Adrenal gland (tissue), 12 donors: ENCODE results near the gene EVPL. TPM values are rescaled to one million over a fixed set of nuclear protein-coding genes. Genes with fewer than 3 reads are reported as not detected.

Experiments
- DNase-seq, 7 donors: peaks; one replicate each; pipeline ENCODE4 v3.0.0-alpha.2; 2019 to 2020
- H3K27ac ChIP-seq, 5 donors: fragments of 200-600 bp; sonication (generic) in 4 of 5; 1 replicate in 3 of 5; 2 replicates in 2 of 5; pipeline versions ENCODE4 v1.5.1 to v1.8.0; 2016 to 2020; ENCODE audit warnings: mild to moderate bottlenecking in 1 of 5
- H3K27me3 ChIP-seq: fragments of 200-600 bp; 2 replicates; pipeline ENCODE4 v1.8.0; 2021
- H3K36me3 ChIP-seq, 2 donors: fragments of 200-600 bp; replicated peaks in 1 of 2; 1 replicate in 1 of 2; 2 replicates in 1 of 2; pipeline versions ENCODE4 v1.5.1 to v1.8.0; 2018 to 2022
- H3K4me1 ChIP-seq, 2 donors: fragments of 200-600 bp; replicated peaks in 1 of 2; 1 replicate in 1 of 2; 2 replicates in 1 of 2; pipeline versions ENCODE4 v1.5.1 to v1.8.0; 2018 to 2021
- H3K4me3 ChIP-seq, 4 donors: fragments of 200-600 bp; sonication (generic) in 3 of 4; one replicate each; pipeline ENCODE4 v1.5.1; 2016 to 2018
- H3K9me3 ChIP-seq, 3 donors: fragments of 200-600 bp; sonication (generic) in 1 of 3; replicated peaks in 1 of 3; 1 replicate in 2 of 3; 2 replicates in 1 of 3; pipeline versions ENCODE4 v1.5.1 to v1.8.0; 2016 to 2021
- POLR2A ChIP-seq, 2 donors: fragments of 450-650 bp; IDR thresholded peaks; one replicate each; pipeline ENCODE4 v1.6.1; 2017; ENCODE audit warnings: antibody characterized with exemption in 2 of 2, mild to moderate bottlenecking in 2 of 2, moderate library complexity in 1 of 2
- WGBS, 4 donors: extraction: QIAGEN DNeasy Blood & Tissue Kit in 2 of 4; methylation state at CpG; one replicate each; pipeline versions ENCODE4 v1.1.5 to v1.1.7; 2013 to 2017; 5-methylcytosine and 5-hydroxymethylcytosine counted together
- intact Hi-C, 2 donors: fragments of 100-400 bp; cut with DNase I; formaldehyde crosslinking; loops; one replicate each; pipeline versions ENCODE4 v1.14.1 to v1.15.0; 2022 to 2023
- polyA plus RNA-seq, 3 donors: library from polyadenylated mRNA; stranded (reverse); fragments of 200-250 nt in 2 of 3; fragments of 350-450 nt in 1 of 3; fragmentation: Illumina TruSeq in 1 of 3; extraction: RNeasy Lipid Tissue Mini Kit (QIAGEN cat#74804) in 1 of 3; gene quantifications; one replicate each; pipeline ENCODE4 v1.2.3, GENCODE V29; 2013 to 2014
- total RNA-seq, 9 donors: library from RNA; depleted of rRNA in 4 of 9; stranded (reverse); fragments of >200 nt in 4 of 9; fragments of 120-200 nt in 1 of 9; fragmentation: NEBNext Ultra II Directional in 1 of 9; extraction: Animal tissue kit (Norgen Biotek cat#: 25700) in 1 of 9; gene quantifications; one replicate each; pipeline versions ENCODE4 v1.1.0 to v1.2.4, GENCODE V29; 2013 to 2023
- TF ChIP-seq, protein P1 (sequence below), 6 experiments: fragments of 450-650 bp in 4 of 6; fragments of 200-600 bp in 2 of 6; sonication (generic) in 1 of 6; IDR thresholded peaks; 1 replicate in 5 of 6; 2 replicates in 1 of 6; pipeline versions ENCODE4 v1.5.1 to v1.8.0; 2016 to 2021; ENCODE audit warnings: antibody characterized with exemption in 6 of 6, mild to moderate bottlenecking in 2 of 6, moderate library complexity in 1 of 6
- donor health status: healthy with polysubstance abuse.
- donor health status: Bipolar disorder and iron deficiency.
- donor health status: DM: yes; HTN: yes; CAD: no.
- donor health status: DM: no; HTN: no; CAD: no.
- donor health status: DM: no; HTN: no; CAD: no.
- donor health status: DM: yes; HTN: yes; CAD: no.

The EVPL gene
- total and polyA plus RNA-seq, 12 donors: under 0.01 to 1.8 (median 0.27) TPM; not detected in 2

DNA sequence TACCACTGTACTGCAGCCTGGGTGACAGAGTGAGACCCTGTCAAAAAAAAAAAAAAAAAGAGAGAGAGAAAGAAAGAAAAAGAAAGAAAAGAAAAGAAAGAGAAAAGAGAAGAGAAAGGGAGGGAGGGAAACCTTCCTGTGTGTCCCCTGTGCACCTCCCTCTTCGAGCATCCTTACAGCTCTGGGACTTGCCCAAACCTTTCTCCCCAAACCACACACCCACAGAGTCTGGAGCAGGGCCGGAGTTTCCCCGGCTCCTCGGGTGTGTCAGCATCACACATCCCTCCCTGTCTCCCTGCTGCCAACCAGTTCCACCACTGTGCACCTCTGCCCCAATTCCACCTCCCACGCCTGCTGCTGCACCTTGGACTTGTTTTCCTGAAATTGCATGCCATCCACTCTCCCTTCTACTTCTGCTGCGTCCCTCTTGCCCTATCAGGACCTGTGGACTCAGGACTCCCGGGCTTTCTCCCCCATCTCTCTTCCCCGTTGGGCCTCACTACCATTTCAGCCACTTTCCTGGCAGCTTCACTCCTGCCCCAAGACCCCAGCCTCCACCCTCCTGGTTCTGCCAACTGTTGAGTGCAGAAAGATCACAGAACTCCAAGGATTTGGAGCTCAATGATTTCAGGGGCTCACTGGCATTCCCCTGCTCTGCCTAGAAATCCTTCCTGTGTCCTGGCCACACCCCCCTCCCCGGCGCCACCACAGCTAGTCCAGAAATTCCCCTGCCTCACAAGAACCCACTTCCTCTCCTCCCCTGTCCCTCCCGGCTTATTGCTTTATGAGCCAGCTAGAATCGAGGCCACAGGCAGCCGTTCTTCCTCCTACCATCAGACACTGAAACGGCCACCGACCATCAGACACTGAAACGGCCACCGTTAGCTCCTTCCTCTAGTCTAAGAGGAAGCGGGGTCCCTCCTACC lies 30.2 kb downstream of the EVPL start:
- 57 to 71% (median 67%) methylated on average over 18 of the region's 18 CpGs for WGBS, 4 donors
- Histone ChIP-seq H3K27me3 (no peaks in the 10 kb centered on the region), H3K4me3 (no peak overlapping the region), H3K27ac (peak overlapping the region in 1 of 5 donors; percentile 58), H3K9me3 (no peaks in the 10 kb centered on the region), H3K4me1 (no peaks in the 10 kb centered on the region), H3K36me3 (peaks cover 0 to 8% of the 10 kb centered on the region in 2 donors)
- peak in 1 of 7 donors; percentile 47 for DNase-seq
- no peak for TF ChIP-seq POLR2A (IDR thresholded peaks at IDR 0.05)
- TF ChIP-seq, protein P1, sequence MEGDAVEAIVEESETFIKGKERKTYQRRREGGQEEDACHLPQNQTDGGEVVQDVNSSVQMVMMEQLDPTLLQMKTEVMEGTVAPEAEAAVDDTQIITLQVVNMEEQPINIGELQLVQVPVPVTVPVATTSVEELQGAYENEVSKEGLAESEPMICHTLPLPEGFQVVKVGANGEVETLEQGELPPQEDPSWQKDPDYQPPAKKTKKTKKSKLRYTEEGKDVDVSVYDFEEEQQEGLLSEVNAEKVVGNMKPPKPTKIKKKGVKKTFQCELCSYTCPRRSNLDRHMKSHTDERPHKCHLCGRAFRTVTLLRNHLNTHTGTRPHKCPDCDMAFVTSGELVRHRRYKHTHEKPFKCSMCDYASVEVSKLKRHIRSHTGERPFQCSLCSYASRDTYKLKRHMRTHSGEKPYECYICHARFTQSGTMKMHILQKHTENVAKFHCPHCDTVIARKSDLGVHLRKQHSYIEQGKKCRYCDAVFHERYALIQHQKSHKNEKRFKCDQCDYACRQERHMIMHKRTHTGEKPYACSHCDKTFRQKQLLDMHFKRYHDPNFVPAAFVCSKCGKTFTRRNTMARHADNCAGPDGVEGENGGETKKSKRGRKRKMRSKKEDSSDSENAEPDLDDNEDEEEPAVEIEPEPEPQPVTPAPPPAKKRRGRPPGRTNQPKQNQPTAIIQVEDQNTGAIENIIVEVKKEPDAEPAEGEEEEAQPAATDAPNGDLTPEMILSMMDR (IDR thresholded peaks at IDR 0.05): no peak
- intact Hi-C loops: no loop called here

DNA sequence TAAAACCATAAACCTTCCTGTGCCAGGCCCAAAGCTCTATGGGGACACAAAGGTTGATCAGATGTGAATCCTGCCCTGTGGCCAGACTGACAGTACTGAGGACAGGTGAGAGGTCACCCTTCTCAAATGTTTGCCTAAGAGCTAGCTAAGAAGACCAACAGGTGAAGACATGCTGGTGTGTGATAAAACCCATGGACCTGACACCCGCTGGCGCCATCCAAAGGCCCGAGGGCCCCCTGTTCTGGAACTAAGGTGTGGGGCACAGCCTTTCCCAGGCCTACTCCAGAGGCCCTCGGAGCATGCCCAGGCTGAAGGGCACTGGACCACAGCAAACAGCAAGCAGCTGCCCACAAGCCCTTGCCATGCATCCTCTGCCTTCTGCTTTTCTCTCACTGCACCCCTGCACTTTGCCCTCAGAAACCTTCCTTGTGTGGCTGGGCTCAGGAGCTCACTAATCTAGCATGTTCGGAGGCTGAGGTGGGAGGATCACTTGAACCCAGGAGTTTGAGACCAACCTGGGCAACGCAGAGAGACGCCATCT lies 31.7 kb downstream of the EVPL start:
- no peak for TF ChIP-seq POLR2A (IDR thresholded peaks at IDR 0.05)
- TF ChIP-seq, protein P1 (IDR thresholded peaks at IDR 0.05): no peak
- H3K27ac ChIP-seq: no peak overlapping the region
- no peaks in the 10 kb centered on the region for H3K9me3 ChIP-seq
- intact Hi-C loops: no loop called here
- peaks cover 0 to 13% of the 10 kb centered on the region in 2 donors for H3K36me3 ChIP-seq
- no peaks in the 10 kb centered on the region for H3K27me3 ChIP-seq
- no peak for DNase-seq
- no peaks in the 10 kb centered on the region for H3K4me1 ChIP-seq
- no peak overlapping the region for H3K4me3 ChIP-seq
- WGBS, 4 donors: 94 to 98% (median 96%) methylated on average over 6 to 7 of the region's 7 CpGs

GRCh38 chr17:75994802-75995370 lies 32.2 kb downstream of the EVPL start:
- H3K9me3 ChIP-seq: no peaks in the 10 kb centered on the region
- intact Hi-C loops: no loop called here
- DNase-seq: no peak
- no peak overlapping the region for H3K27ac ChIP-seq
- H3K27me3 ChIP-seq: no peaks in the 10 kb centered on the region
- H3K4me3 ChIP-seq: no peak overlapping the region
- H3K36me3 ChIP-seq: peaks cover 0 to 13% of the 10 kb centered on the region in 2 donors
- WGBS, 4 donors: 82 to 95% (median 91%) methylated on average over 5 of the region's 5 CpGs
- no peaks in the 10 kb centered on the region for H3K4me1 ChIP-seq
- TF ChIP-seq, protein P1 (IDR thresholded peaks at IDR 0.05): no peak
- TF ChIP-seq POLR2A (IDR thresholded peaks at IDR 0.05): no peak

DNA sequence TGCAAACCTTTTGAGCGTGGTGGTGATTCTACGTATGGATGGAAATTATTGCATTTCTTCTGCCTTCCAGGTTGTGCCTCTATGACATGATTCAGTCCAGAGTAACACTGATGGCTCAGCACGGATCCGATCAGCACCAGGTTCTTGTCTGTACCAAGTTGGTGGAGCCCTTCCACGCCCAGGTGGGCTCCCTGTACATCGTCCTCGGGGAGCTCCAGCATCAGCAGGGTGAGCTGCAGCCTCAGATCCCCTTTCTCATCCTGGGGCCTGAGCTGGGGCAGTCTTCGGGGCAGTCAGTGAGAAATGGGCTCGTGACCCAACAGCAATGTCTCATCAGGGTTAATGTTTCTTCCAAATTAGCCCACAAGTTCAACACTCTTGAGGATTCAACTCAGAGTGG lies 35.7 kb downstream of the EVPL start:
- intact Hi-C loops: no loop called here
- WGBS, 4 donors: 91 to 98% (median 95%) methylated on average over 7 to 9 of the region's 9 CpGs
- TF ChIP-seq, protein P1 (IDR thresholded peaks at IDR 0.05): no peak
- TF ChIP-seq POLR2A (IDR thresholded peaks at IDR 0.05): no peak
- no peak overlapping the region for H3K4me3 ChIP-seq
- no peak overlapping the region for H3K27ac ChIP-seq
- H3K9me3 ChIP-seq: no peaks in the 10 kb centered on the region
- H3K36me3 ChIP-seq: peaks cover 0 to 13% of the 10 kb centered on the region in 2 donors
- no peaks in the 10 kb centered on the region for H3K27me3 ChIP-seq
- no peak for DNase-seq
- H3K4me1 ChIP-seq: no peaks in the 10 kb centered on the region
